SK-N-MC (cell line): ENCODE results near the gene GPR22.

Experiments
- DNase-seq: peaks from one replicate; pipeline ENCODE4 v3.0.0-alpha.2; 2011; ENCODE audit warnings: low read depth, low spot score
- H3K27ac ChIP-seq: fragments of 200-600 bp; sonication (generic); 2 replicates; pipeline ENCODE4 v1.5.1; 2016; ENCODE audit warnings: mixed run types
- H3K36me3 ChIP-seq: fragments of 200-600 bp; sonication (generic); 2 replicates; pipeline ENCODE4 v1.6.1; 2017; ENCODE audit warnings: antibody characterized with exemption, low read length, mixed read lengths; ENCODE audit not compliant: insufficient read depth
- H3K4me3 ChIP-seq: fragments of 200-600 bp; sonication (generic); 2 replicates; pipeline ENCODE4 v1.5.1; 2016
- H3K9ac ChIP-seq: fragments of 200-600 bp; sonication (generic); 2 replicates; pipeline ENCODE4 v1.8.0; 2017; ENCODE audit warnings: mixed run types, mixed read lengths; ENCODE audit not compliant: insufficient read length
- H3K9me3 ChIP-seq: fragments of 200-600 bp; sonication (generic); 2 replicates; pipeline ENCODE4 v1.6.1; 2017; ENCODE audit warnings: low read depth, mild to moderate bottlenecking, antibody characterized with exemption, low read length, moderate library complexity, mixed read lengths
- EZH2 ChIP-seq: fragments of 200-600 bp; sonication (generic); IDR thresholded peaks from one replicate; pipeline ENCODE4 v1.6.1; 2017; ENCODE audit warnings: antibody characterized with exemption
- FOXP2 ChIP-seq: optimal IDR thresholded peaks from 2 replicates; pipeline ENCODE3; 2011; ENCODE audit warnings: mild to moderate bottlenecking, moderate library complexity; ENCODE audit not compliant: insufficient read depth; ENCODE audit errors: extremely low read length, control extremely low read depth
- POLR2AphosphoS5 ChIP-seq: IDR thresholded peaks from 2 replicates; pipeline ENCODE4 v1.6.1; 2012; ENCODE audit warnings: mild to moderate bottlenecking, low read depth, low read length, borderline replicate concordance

GPR22 gene

DNA sequence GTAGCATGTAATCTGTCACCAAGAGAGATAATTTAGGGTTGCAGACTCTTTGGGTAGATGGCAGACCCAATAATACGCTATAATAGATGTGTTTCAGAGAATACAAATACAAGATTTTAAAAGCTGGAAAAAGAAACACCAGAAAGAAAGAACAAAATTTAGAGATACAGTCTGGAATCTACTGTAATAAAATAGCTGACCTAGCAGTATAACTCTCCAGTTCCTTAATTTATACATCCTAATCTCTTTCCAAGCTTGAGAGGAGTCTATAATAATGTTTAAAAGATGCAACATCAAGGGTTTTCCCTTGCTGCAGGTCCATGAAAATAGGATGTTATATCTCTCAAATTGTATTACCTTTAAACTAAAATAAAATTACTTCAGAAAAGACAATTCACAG is 27.2 kb upstream of the GPR22 start:
- Histone ChIP-seq H3K27ac (no peak overlapping the region), H3K36me3 (no peaks in the 10 kb centered on the region), H3K9me3 (no peaks in the 10 kb centered on the region), H3K4me3 (no peak overlapping the region), H3K9ac (no peak overlapping the region)
- no peak for TF ChIP-seq POLR2AphosphoS5
- no peak for TF ChIP-seq FOXP2
- TF ChIP-seq EZH2: no peak
- no peak for DNase-seq

DNA sequence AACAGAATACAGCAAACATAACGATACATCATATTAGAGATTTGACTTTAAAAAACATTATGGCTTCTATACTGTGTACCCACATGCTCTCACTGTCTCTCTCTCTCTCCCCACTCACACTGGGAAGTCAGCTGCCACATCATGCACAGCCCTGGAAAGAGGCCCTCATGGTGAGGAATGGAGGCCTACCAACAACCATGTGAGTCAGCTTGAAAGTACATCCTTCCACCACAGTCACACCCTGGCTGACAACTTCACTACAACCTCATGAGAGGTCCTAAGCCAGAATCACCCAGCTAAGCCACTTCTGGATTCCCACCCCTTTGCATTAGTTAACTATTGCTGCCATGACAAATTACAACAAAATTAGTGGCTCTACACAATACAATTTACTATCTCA is 23.3 kb upstream of the GPR22 start:
- no peak for DNase-seq
- no peaks in the 10 kb centered on the region for H3K9me3 ChIP-seq
- TF ChIP-seq FOXP2 (no peak), POLR2AphosphoS5 (no peak), EZH2 (no peak)
- H3K4me3 ChIP-seq: no peak overlapping the region
- H3K9ac ChIP-seq: no peak overlapping the region
- no peak overlapping the region for H3K27ac ChIP-seq
- no peaks in the 10 kb centered on the region for H3K36me3 ChIP-seq

DNA sequence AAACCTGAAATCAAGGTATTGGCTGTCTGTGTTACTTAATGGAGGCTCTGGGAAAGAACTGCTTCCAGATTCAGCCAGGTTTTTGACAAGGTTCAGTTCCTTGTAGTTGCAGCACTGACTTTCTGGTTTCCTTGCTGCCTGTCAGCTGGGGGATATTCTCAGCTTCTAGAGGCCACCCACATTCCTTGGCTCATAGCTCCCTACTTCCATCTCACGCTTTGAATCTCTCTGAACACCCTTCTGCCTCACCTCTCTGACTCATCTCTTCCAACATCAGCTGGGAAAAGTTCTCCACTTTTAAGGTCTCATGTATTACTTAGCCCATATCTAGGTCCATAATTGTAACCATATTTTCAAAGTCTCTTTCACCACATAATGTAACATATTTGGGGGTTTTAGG is 22.9 kb upstream of the GPR22 start:
- Histone ChIP-seq H3K9me3 (no peaks in the 10 kb centered on the region), H3K36me3 (no peaks in the 10 kb centered on the region), H3K4me3 (no peak overlapping the region), H3K9ac (no peak overlapping the region), H3K27ac (no peak overlapping the region)
- no peak for DNase-seq
- TF ChIP-seq POLR2AphosphoS5: no peak
- no peak for TF ChIP-seq EZH2

DNA sequence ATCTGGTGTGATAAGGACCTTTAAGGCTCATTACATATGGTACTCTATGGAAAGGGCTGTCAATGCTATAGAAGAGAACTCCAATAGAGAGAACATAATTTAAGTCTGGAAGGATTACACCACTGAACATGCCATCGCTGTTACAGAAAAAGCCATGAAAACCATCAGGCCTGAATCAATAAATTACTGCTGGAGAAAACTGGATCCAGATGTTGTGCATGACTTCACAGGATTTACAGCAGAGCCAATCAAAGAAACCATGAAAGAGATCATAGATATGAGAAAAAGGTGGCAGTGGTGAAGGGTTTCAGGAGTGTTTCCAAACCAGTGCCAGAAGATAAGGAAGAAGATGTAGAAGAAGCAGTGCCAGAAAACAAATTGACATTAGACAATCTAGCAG is 18.9 kb upstream of the GPR22 start:
- Histone ChIP-seq H3K4me3 (no peak overlapping the region), H3K27ac (peak overlapping the region; percentile 7; the same call in 1 of the 2 replicates), H3K9me3 (no peaks in the 10 kb centered on the region), H3K36me3 (no peaks in the 10 kb centered on the region), H3K9ac (no peak overlapping the region)
- TF ChIP-seq POLR2AphosphoS5 (no peak), EZH2 (no peak), FOXP2 (no peak)
- peak; percentile 18 for DNase-seq

DNA sequence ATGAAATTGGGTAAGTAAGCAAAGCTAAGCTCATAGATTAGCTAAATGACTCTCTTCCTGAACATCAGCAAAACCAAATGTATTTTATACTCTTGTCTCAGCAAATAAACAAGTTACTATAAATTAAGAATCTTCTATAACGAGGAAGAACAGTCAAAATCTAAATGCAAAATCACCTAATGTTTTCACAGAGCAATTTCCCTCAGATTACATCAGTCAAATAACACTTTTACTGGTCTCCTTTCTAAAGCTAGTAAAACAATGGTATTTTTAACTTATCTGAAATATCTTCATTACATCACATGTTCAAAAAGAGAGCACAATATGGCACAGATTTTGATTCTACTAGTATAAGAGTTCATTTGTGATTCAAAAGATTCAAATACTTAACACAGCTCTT is 16.5 kb upstream of the GPR22 start:
- no peak overlapping the region for H3K9ac ChIP-seq
- H3K9me3 ChIP-seq: no peaks in the 10 kb centered on the region
- no peak for TF ChIP-seq POLR2AphosphoS5
- no peak for TF ChIP-seq FOXP2
- TF ChIP-seq EZH2: no peak
- H3K27ac ChIP-seq: peak overlapping the region; percentile 35
- H3K4me3 ChIP-seq: no peak overlapping the region
- no peak for DNase-seq
- H3K36me3 ChIP-seq: no peaks in the 10 kb centered on the region

DNA sequence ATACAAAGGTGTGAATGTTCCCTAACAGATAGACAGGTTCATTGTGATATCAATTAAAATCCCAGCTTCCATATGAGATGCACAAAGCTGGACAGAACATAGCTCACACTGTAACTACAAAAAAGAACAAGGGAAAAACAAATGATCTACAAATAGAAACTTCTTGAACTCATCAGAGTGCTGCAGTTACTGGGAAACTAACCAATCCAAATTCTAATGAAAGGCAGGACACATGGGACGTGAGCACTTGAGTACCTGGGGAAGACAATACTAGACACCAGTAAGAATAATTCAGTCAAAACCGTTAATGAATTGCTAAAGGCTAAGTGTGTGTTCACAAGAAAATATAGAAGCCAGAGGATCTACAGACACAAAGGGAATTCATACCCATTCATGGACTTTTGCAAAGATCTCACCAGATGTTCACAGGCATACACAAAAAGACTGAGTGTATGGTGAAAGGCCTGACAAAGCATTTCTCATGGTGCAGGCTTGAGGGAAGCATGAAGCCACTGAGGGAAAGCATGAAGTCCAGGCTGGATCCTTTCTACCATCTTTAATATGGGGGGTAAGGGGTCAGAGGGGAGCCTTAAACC is 7.8 kb upstream of the GPR22 start:
- no peak for DNase-seq
- no peaks in the 10 kb centered on the region for H3K9me3 ChIP-seq
- TF ChIP-seq FOXP2 (no peak), EZH2 (no peak), POLR2AphosphoS5 (no peak)
- H3K27ac ChIP-seq: no peak overlapping the region
- H3K4me3 ChIP-seq: no peak overlapping the region
- no peaks in the 10 kb centered on the region for H3K36me3 ChIP-seq
- no peak overlapping the region for H3K9ac ChIP-seq

DNA sequence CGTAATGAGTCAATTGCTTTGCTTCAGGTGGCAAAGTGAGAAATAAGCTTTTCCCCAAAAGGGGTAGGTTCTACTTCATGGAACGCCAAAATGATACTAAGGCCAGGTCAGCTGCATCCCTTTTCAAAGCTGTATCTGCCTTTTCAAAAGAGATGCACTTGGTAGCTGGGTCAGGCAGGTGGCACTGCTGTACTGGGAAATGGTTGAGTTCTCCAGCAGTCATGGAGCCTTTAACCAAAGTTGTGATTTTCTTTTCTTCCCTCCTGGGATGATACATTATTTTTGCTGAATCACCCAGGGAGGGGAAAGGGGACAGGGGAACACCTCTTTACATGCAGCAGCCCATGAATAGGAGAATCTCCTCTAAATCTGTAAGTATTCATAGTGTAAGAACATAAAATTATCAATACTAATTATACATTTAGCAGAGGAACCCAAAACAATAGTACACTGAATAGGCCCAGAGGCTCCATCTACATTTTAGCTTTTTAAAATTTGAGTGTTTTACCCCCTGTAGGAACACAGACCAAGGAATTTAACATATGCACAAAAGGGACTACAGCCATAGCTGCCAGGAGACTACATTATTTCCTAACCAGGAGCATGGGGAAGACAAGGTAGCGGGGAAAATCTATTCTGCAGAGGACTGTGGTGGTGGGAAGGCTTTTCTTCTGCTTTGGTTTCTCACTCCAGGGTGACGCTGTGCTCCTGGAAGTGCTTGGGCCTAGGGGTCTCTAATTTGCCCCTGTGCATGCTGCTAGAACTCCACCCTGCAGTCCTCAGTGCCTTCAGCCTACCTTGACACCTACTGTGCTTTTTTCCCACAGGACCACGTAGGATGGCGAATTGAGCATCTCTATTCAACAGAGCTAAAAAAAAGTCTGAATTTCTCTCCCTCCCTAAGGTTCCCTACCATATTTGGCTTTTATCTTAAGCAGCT is 6.4 kb upstream of the GPR22 start:
- Histone ChIP-seq H3K36me3 (no peaks in the 10 kb centered on the region), H3K4me3 (no peak overlapping the region), H3K27ac (no peak overlapping the region), H3K9me3 (no peaks in the 10 kb centered on the region), H3K9ac (no peak overlapping the region)
- DNase-seq: peak; percentile 10
- TF ChIP-seq FOXP2 (no peak), POLR2AphosphoS5 (no peak), EZH2 (no peak)

DNA sequence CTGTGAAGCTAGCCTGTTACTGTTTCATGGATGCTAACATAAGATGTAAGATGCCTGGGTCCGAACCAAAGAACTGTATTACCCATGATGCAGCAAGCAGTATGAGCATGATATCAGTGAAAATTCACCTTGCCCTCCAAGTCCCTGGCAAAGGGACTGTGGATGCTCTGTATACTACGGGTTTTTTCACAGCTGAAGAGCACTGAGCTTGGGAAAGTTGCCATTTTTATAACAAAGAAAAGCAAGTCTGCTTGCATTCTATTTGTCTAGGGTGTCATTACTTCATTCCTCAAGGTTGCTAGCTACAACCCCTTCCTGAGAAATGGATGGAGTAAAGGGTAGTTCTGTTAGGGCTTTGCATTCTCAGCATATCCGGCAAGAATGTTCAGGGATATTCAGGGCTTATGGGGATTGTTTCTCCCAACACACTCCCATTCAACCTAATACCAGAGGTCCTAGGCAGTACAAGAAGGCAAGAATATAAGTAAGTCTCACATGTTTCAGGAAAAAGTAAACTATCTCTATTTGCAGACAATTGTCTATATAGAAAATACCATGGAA is 5.1 kb upstream of the GPR22 start:
- no peak overlapping the region for H3K4me3 ChIP-seq
- DNase-seq: no peak
- H3K9me3 ChIP-seq: no peaks in the 10 kb centered on the region
- TF ChIP-seq EZH2 (no peak), FOXP2 (no peak), POLR2AphosphoS5 (no peak)
- no peaks in the 10 kb centered on the region for H3K36me3 ChIP-seq
- no peak overlapping the region for H3K9ac ChIP-seq
- no peak overlapping the region for H3K27ac ChIP-seq
